HEK293 (cell line): ENCODE measurements around the gene ANO1.

Experiments used
- BCL11A ChIP-seq: fragments of 450-650 bp; formaldehyde crosslinking; IDR thresholded peaks from 2 replicates; pipeline ENCODE4 v1.5.1; 2016; ENCODE audit warnings: low read depth, missing biosample characterization, missing genetic modification characterization
- ZNF404 ChIP-seq: fragments of 450-650 bp; formaldehyde crosslinking; IDR thresholded peaks from 2 replicates; pipeline ENCODE4 v1.5.1; 2017; ENCODE audit warnings: missing biosample characterization, missing genetic modification characterization
- ZNF518A ChIP-seq: fragments of 450-650 bp; formaldehyde crosslinking; conservative IDR thresholded peaks from 2 replicates; pipeline ENCODE4 v1.5.1; 2016; ENCODE audit warnings: low read depth, missing biosample characterization, missing genetic modification characterization
- ZSCAN18 ChIP-seq: fragments of 450-650 bp; formaldehyde crosslinking; IDR thresholded peaks from 2 replicates; pipeline ENCODE4 v1.5.1; 2016; ENCODE audit warnings: missing biosample characterization, missing genetic modification characterization
- ZSCAN23 ChIP-seq: fragments of 450-650 bp; formaldehyde crosslinking; IDR thresholded peaks from 2 replicates; pipeline ENCODE4 v1.5.1; 2016; ENCODE audit warnings: missing biosample characterization, missing genetic modification characterization
- TF ChIP-seq, protein P1 (sequence below): fragments of 450-650 bp; formaldehyde crosslinking; IDR thresholded peaks from 2 replicates; pipeline ENCODE4 v1.5.1; 2016; ENCODE audit warnings: missing biosample characterization, missing genetic modification characterization
- TF ChIP-seq, protein P2 (sequence below): fragments of 450-650 bp; formaldehyde crosslinking; IDR thresholded peaks from 2 replicates; pipeline ENCODE4 v1.5.1; 2016; ENCODE audit warnings: missing biosample characterization, missing genetic modification characterization

- TF ChIP-seq ZSCAN18 (tag by site-specific recombination) = no peak
- TF ChIP-seq, protein P1, sequence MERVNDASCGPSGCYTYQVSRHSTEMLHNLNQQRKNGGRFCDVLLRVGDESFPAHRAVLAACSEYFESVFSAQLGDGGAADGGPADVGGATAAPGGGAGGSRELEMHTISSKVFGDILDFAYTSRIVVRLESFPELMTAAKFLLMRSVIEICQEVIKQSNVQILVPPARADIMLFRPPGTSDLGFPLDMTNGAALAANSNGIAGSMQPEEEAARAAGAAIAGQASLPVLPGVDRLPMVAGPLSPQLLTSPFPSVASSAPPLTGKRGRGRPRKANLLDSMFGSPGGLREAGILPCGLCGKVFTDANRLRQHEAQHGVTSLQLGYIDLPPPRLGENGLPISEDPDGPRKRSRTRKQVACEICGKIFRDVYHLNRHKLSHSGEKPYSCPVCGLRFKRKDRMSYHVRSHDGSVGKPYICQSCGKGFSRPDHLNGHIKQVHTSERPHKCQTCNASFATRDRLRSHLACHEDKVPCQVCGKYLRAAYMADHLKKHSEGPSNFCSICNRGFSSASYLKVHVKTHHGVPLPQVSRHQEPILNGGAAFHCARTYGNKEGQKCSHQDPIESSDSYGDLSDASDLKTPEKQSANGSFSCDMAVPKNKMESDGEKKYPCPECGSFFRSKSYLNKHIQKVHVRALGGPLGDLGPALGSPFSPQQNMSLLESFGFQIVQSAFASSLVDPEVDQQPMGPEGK (tag by site-specific recombination) = no peak
- no peak for TF ChIP-seq ZSCAN23 (tag by site-specific recombination)
- TF ChIP-seq, protein P2, sequence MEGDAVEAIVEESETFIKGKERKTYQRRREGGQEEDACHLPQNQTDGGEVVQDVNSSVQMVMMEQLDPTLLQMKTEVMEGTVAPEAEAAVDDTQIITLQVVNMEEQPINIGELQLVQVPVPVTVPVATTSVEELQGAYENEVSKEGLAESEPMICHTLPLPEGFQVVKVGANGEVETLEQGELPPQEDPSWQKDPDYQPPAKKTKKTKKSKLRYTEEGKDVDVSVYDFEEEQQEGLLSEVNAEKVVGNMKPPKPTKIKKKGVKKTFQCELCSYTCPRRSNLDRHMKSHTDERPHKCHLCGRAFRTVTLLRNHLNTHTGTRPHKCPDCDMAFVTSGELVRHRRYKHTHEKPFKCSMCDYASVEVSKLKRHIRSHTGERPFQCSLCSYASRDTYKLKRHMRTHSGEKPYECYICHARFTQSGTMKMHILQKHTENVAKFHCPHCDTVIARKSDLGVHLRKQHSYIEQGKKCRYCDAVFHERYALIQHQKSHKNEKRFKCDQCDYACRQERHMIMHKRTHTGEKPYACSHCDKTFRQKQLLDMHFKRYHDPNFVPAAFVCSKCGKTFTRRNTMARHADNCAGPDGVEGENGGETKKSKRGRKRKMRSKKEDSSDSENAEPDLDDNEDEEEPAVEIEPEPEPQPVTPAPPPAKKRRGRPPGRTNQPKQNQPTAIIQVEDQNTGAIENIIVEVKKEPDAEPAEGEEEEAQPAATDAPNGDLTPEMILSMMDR (tag by site-specific recombination) = no peak
- no peak for TF ChIP-seq BCL11A
- TF ChIP-seq ZNF518A (tag by site-specific recombination) = no peak
- TF ChIP-seq ZNF404 (tag by site-specific recombination) = no peak
Measured at GRCh38 chr11:70140711-70141485, 62.8 kb downstream of the ANO1 start.
